GM19240 (cell line): Measurements from ENCODE around the gene SIPA1L3.

Source experiments
- DNase-seq: peaks from one replicate; pipeline ENCODE4 v3.0.0; 2011; ENCODE audit warnings: low spot score; ENCODE audit not compliant: insufficient read length

The SIPA1L3 gene

GRCh38 chr19:37975071-37975470 is 68.1 kb downstream of the SIPA1L3 start:
- DNase-seq, result no peak

GRCh38 chr19:37975596-37976515 is 68.8 kb downstream of the SIPA1L3 start:
- DNase-seq, result no peak

DNA sequence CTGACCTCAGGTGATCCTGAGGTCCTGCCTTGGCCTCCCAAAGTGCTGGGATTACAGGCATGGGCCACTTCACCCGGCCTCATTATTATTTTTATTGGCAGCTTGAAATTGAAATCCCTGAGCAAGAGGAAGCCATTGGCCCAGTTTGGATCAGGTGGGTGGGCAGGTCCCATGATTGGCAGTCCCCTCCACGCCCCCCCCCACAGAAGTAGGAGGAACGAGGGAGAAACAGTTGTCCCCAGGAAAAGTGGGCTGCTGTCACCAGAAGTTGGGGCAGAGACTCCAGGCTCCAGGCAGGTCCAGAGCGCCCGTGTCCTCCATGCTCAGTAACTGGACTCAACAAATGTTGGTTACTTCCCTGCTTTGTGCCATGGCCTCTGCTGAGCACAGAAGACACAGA is 70.4 kb downstream of the SIPA1L3 start:
- DNase-seq, result no peak

DNA sequence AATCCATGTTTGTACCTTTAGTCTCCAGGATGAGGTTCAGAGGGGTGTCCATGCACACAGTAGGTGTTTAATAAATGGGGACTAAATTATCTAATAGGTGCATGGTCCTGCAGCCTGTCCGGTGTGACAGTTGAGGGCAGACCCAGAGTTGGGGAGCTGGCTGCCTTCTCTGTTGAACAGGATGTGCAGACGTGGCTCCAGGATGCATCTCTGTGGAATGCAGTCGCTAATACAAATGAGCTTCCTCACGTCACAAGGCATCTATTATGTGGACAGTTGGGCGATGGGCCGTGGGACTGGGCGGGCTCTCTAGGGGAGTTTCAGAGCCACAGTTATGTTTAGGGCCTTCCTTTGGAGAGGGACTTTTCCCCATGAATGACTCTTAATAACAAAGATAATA is 71.0 kb downstream of the SIPA1L3 start:
- DNase-seq, result no peak

DNA sequence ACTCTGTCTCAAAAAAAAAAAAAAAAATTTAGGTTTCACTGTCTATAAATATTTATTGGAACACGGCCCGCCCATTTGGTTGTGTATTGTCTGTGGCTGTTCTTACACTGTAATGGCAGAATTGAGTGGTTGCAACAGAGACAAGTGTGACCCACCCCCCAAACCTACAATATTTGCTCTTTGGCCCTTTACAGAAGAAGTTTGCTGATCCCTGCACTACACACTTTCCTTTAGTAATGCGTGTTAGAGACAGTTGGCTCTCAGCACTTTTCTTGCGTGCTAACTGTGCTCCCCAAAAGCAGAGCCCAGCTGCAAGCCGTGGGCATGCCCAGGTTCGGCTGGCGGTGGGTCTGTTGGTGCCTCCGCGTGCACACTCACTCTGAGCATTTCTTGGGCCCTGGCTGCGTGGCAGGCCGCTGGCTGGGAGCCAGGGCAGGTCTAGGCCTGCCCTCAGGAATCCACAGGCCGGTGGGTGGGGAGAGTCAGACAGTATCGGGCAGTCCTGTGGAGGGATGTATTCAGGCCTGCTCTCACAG is 72.6 kb downstream of the SIPA1L3 start:
- DNase-seq, result no peak

- DNase-seq, result no peak
Observed at GRCh38 chr19:37980419-37981170, 73.6 kb downstream of the SIPA1L3 start.

DNA sequence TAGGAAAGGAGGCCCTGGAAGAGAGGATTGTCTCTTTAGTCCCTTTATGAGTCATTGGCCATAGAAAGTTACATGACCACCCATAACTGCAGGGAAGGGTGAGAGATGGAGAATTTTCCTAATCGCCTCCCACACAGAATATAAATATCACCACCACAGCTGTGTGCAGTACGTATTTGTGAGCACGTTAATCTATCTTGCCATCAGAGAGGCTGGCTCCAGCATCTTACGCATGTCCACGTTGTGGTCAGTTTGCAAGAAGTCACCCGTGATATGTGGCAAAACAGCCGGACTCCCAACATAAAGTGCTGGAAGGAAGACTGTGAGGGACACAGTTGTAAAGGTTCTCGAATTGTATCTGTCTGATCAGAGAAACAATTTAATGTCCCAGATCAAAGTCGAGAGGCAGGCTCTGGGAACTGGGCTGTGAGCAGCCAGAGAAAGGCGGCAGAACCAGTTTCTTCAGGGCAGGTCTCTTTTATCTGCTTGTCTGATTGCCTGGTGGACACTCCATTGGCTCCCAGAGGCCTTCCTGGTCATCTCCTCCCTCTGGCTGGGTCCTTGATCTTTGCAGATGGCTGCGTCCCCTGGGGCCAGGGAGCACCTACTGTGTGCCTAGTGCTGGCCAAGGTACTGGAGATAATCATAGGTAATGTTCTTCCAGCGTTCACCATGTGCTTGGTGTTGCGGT is 74.9 kb downstream of the SIPA1L3 start:
- DNase-seq, result no peak

DNA sequence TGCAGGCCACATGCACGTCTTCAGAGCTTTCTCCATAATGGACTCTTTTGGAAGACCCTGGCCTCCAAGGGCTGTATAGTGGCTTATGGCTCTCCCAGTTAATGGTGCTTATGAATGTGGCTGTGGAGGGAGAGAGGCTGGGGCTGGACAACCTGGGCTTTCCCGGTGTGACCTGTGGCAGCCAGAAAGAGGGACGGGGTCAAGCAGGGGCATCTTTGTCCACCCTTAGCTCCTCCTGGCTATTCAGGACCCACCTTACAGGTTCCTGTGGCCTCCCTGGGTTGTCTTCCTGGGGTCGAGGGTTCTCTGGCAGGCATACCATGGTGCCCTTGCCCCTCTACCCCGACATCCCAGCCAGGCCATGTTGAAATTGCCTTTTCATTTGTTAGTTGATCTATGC is 75.6 kb downstream of the SIPA1L3 start:
- no peak for DNase-seq

DNA sequence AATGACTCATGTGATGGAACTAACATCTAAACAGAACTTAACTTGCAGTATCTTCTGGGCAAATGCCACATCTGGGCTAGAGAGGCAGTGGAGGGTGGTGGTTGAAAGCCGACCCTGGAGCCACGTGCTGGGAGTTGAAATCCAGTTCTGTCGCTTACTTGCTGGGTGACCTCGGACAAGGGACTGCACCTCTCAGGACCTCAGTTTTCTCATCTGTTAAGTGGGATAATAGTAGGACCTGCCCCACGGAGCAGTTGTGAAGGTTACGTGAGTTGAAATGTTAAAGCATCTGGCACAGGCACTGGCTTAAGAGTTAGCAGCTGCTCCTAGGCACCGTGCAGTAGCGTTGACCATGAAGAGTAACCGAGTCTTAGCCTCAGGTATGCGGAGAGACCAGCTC is 76.1 kb downstream of the SIPA1L3 start:
- no peak for DNase-seq

- DNase-seq, result no peak
Observed at GRCh38 chr19:37983916-37984315, 76.9 kb downstream of the SIPA1L3 start.

- no peak for DNase-seq
Observed at GRCh38 chr19:37986048-37986750, 79.2 kb downstream of the SIPA1L3 start.

GRCh38 chr19:37987356-37988332 is 80.6 kb downstream of the SIPA1L3 start:
- DNase-seq, result no peak

- DNase-seq, result no peak
Observed at GRCh38 chr19:37988758-37989635, 82.0 kb downstream of the SIPA1L3 start.

GRCh38 chr19:37989855-37990254 is 82.8 kb downstream of the SIPA1L3 start:
- DNase-seq, result no peak

DNA sequence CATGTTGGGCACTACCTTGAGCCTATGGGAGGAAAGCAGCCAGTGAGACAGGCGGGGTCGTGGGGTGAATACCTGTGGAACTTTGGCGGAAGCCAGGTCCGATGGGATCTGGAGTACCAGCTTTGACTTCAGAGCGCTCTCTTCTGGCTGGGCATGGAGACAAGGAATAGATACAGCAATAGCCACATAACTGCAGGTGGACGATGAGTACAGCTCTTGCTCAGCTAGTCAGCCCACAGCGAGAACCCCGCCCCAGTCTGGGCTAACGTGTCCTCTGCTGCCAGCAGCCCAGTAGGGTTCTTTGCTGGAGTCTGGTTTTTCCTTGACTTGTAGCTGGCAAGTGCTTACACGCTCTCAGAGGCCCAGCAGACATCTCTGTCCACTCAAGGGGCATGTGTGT is 83.4 kb downstream of the SIPA1L3 start:
- no peak for DNase-seq

GRCh38 chr19:37991176-37991835 is 84.3 kb downstream of the SIPA1L3 start:
- DNase-seq, result no peak

DNA sequence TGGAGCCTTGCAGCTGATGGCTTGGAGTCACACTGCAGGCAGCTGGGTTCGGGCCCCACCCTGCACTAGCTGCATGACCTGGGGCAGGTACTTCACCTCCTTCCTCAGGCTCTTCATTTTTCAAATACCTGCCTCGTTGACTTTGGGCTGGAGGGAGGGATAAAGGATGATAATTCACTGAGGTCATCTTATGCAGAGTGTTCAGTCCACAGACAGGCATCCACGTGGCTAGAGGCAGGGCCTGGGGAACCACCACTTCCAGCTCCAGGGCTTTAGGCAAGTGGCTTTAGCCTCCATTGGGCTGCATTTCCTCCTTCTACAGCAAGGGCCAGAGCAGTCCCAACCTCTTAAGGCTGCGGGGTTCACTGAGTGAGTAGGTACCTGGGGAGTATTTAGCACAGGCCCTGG is 84.8 kb downstream of the SIPA1L3 start:
- no peak for DNase-seq

GRCh38 chr19:37992761-37993160 is 85.8 kb downstream of the SIPA1L3 start:
- DNase-seq, result no peak

GRCh38 chr19:37994823-37995130 is 87.8 kb downstream of the SIPA1L3 start:
- DNase-seq, result no peak
